Left ventricle myocardium inferior (tissue), 1 donor: ENCODE results near the gene ADGRF1. TPM values are rescaled to one million over a fixed set of nuclear protein-coding genes. Genes with fewer than 3 reads are reported as not detected.
"Not testable (repeated sequence)": the region's sequence is repeated elsewhere in the genome, so short reads cannot be mapped to it uniquely, and the experiment has no call there.

ENCODE experiments used
- DNase-seq: peaks from one replicate; pipeline ENCODE4 v3.0.0-alpha.2; 2020
- H3K27ac ChIP-seq: fragments of 200-600 bp; replicated peaks from 2 replicates; pipeline ENCODE4 v1.8.0; 2021
- H3K27me3 ChIP-seq: fragments of 200-600 bp; 2 replicates; pipeline ENCODE4 v1.8.0; 2021; ENCODE audit warnings: low read depth
- H3K36me3 ChIP-seq: fragments of 200-600 bp; 2 replicates; pipeline ENCODE4 v1.8.0; 2021
- H3K4me1 ChIP-seq: fragments of 200-600 bp; 2 replicates; pipeline ENCODE4 v1.8.0; 2021
- H3K4me3 ChIP-seq: fragments of 200-600 bp; 2 replicates; pipeline ENCODE4 v1.8.0; 2021; ENCODE audit warnings: mild to moderate bottlenecking, moderate library complexity
- H3K9me3 ChIP-seq: fragments of 200-600 bp; replicated peaks from 2 replicates; pipeline ENCODE4 v1.8.0; 2021
- intact Hi-C: fragments of 100-400 bp; cut with micrococcal nuclease; formaldehyde crosslinking; loops from one replicate; pipeline ENCODE4 v1.11.0; 2022
- total RNA-seq: library from RNA; stranded (reverse); fragmentation: NEBNext Ultra II Directional; extraction: Animal tissue kit (Norgen Biotek cat#: 25700); gene quantifications from one replicate; pipeline ENCODE4 v1.2.1, GENCODE V29; 2021
- TF ChIP-seq, protein P1 (sequence below): fragments of 200-600 bp; IDR thresholded peaks from 2 replicates; pipeline ENCODE4 v1.8.0; 2021; ENCODE audit warnings: antibody characterized with exemption, mild to moderate bottlenecking, borderline replicate concordance
- donor health status: DM: no; HTN: yes; CAD: no; lungs with severe emphysema.

ADGRF1 gene
- total RNA-seq, 1 donor from 2014 or later, result not detected

DNA sequence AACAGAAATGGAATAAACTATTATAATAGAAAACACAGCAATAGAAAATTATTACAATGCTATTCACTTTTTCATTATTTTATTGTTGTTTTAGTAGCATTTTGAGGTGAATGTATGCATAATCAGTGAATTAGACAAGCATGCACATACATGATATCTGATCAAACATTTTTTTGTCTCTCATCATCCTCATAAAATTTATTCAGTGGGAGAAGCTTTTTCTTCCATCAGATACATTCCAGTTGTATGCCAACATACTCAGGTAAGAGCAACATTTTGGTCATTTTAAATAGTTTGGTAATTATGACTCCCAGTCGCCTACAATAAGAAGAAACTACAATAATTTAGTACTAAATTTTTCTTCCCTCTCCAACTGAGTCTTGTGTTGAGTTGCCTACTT, 44.5 kb downstream of the ADGRF1 start:
- no peaks in the 10 kb centered on the region for H3K4me1 ChIP-seq
- no peak for DNase-seq
- intact Hi-C loops, result no loop called here
- H3K27ac ChIP-seq, result no peak overlapping the region
- no peaks in the 10 kb centered on the region for H3K27me3 ChIP-seq
- no peak overlapping the region for H3K4me3 ChIP-seq
- H3K36me3 ChIP-seq, result no peaks in the 10 kb centered on the region
- TF ChIP-seq, protein P1, sequence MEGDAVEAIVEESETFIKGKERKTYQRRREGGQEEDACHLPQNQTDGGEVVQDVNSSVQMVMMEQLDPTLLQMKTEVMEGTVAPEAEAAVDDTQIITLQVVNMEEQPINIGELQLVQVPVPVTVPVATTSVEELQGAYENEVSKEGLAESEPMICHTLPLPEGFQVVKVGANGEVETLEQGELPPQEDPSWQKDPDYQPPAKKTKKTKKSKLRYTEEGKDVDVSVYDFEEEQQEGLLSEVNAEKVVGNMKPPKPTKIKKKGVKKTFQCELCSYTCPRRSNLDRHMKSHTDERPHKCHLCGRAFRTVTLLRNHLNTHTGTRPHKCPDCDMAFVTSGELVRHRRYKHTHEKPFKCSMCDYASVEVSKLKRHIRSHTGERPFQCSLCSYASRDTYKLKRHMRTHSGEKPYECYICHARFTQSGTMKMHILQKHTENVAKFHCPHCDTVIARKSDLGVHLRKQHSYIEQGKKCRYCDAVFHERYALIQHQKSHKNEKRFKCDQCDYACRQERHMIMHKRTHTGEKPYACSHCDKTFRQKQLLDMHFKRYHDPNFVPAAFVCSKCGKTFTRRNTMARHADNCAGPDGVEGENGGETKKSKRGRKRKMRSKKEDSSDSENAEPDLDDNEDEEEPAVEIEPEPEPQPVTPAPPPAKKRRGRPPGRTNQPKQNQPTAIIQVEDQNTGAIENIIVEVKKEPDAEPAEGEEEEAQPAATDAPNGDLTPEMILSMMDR, result no peak
- H3K9me3 ChIP-seq, result no peaks in the 10 kb centered on the region

DNA sequence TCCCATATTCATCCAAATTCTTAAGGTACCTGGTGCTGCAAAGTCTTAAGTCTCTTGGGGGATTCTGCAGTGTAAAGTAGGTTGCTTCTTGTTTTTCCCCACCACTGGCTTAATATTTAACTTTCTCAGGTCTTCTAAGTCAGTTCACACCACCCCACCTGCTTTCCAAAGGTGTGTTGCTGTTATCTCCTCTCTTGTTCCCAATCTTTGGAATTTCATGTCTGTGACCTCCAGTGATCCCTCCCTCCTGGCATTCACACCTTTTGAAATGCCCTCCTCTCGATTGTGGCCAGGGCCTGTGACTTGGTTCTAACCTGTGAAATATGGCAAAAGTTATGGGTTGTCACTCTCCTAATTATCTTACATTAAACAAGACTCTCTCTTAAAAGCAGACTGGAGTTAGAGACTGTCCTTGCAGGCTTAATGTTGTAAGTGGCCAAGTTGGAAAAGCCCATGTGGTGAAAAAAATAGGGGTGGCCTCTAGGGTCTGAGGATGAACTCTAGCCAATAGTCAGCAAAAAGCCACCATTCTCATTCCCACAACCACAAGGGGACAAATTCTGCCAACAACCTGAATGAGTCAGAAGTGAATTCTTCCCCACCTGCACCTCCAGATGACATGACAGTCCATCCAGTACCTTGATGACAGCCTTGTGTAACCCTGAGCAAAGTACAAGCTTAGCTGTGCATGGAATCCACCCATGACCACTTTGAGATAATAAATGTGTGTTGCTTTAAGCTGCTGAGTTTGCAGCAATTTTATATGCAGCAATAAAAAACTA, 45.1 kb downstream of the ADGRF1 start:
- Histone ChIP-seq H3K27me3 (no peaks in the 10 kb centered on the region), H3K36me3 (no peaks in the 10 kb centered on the region), H3K9me3 (no peaks in the 10 kb centered on the region), H3K4me3 (no peak overlapping the region), H3K4me1 (no peaks in the 10 kb centered on the region), H3K27ac (no peak overlapping the region)
- TF ChIP-seq, protein P1, result no peak
- intact Hi-C loops, result no loop called here
- DNase-seq, result no peak

DNA sequence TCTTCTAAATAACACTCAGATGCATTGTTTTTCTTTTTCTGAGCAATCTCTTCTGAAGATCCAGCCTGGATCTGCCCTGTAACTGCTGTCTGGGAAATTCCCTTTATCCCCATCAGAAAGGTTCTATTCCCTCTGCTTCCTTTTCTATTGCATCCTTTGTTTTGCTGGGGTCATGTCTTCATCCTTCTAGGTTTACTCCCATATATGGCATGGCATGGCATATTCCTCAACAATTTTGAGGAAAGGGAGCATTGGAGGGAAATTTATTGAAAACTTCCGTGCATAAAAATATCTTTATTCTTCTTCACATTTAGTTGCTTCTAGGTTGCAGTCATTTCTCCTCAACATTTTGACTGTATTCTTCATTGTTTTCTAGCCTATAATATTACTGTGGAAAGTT, 47.2 kb downstream of the ADGRF1 start:
- Histone ChIP-seq H3K27me3 (no peaks in the 10 kb centered on the region), H3K4me3 (no peak overlapping the region), H3K36me3 (no peaks in the 10 kb centered on the region), H3K27ac (no peak overlapping the region), H3K4me1 (peaks cover 17% of the 10 kb centered on the region), H3K9me3 (no peaks in the 10 kb centered on the region)
- TF ChIP-seq, protein P1, result no peak
- no peak for DNase-seq
- intact Hi-C loops, result loop anchor here (5.0 kb wide), 2 partner anchors 52 to 148 kb away; no protein-coding TSS in a partner anchor

DNA sequence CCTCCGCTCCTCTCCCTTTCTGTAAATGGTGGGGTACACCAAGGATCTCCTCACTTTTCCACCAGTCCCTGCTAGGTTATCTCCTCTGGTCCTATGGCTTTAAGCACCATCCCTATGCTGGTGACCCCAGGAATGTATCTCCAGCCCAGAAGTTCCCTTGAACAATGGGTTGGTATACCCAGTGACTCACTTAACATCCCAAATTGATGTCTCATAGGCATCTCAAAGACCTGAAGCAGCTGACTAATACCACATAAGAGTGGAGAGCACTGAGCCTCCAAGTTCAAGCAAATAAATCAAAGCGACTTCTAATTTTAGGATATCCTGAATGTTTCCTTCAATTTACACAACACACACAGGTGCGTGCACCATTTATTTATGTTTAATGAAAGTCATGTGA, 48.3 kb downstream of the ADGRF1 start:
- no peak overlapping the region for H3K27ac ChIP-seq
- peaks cover 28% of the 10 kb centered on the region for H3K4me1 ChIP-seq
- H3K36me3 ChIP-seq, result no peaks in the 10 kb centered on the region
- DNase-seq, result no peak
- no peaks in the 10 kb centered on the region for H3K9me3 ChIP-seq
- H3K4me3 ChIP-seq, result no peak overlapping the region
- intact Hi-C loops, result loop anchor here (5.0 kb wide), 2 partner anchors 53 to 147 kb away; no protein-coding TSS in a partner anchor
- H3K27me3 ChIP-seq, result no peaks in the 10 kb centered on the region
- TF ChIP-seq, protein P1, result no peak

DNA sequence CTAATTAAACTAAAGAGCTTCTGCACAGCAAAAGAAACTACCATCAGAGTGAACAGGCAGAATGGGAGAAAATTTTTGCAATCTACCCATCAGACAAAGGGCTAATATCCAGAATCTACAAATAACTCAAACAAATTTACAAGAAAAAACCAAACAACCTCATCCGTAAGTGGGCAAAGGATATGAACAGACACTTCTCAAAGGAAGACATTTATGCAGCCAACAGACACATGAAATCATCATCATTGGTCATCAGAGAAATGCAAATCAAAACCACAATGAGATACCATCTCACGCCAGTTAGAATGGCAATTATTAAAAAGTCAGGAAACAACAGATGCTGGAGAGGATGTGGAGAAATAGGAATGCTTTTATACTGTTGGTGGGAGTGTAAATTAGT, 49.7 kb downstream of the ADGRF1 start:
- H3K27ac ChIP-seq, H3K9me3 ChIP-seq, H3K27me3 ChIP-seq, H3K36me3 ChIP-seq, DNase-seq, H3K4me3 ChIP-seq: not testable (repeated sequence)
- H3K4me1 ChIP-seq, result peaks cover 31% of the 10 kb centered on the region
- intact Hi-C loops, result loop anchor here (5.0 kb wide), 2 partner anchors 55 to 145 kb away; no protein-coding TSS in a partner anchor
